Measurements from ENCODE around the gene CACNG4. TPM values are rescaled to one million over a fixed set of nuclear protein-coding genes. Genes with fewer than 3 reads are reported as not detected.

CACNG4 gene
- total RNA-seq, 1 donor from 2014 or later = not detected

- Histone ChIP-seq H3K4me3 (ENCODE audit: low read depth, low read length) (no peak overlapping the region), H3K27me3 (ENCODE audit: control insufficient read depth, insufficient read depth, low read length) (no peaks in the 10 kb centered on the region), H3K36me3 (ENCODE audit: control insufficient read depth, insufficient read depth, low read length) (no peaks in the 10 kb centered on the region)
- TF ChIP-seq, protein P1, sequence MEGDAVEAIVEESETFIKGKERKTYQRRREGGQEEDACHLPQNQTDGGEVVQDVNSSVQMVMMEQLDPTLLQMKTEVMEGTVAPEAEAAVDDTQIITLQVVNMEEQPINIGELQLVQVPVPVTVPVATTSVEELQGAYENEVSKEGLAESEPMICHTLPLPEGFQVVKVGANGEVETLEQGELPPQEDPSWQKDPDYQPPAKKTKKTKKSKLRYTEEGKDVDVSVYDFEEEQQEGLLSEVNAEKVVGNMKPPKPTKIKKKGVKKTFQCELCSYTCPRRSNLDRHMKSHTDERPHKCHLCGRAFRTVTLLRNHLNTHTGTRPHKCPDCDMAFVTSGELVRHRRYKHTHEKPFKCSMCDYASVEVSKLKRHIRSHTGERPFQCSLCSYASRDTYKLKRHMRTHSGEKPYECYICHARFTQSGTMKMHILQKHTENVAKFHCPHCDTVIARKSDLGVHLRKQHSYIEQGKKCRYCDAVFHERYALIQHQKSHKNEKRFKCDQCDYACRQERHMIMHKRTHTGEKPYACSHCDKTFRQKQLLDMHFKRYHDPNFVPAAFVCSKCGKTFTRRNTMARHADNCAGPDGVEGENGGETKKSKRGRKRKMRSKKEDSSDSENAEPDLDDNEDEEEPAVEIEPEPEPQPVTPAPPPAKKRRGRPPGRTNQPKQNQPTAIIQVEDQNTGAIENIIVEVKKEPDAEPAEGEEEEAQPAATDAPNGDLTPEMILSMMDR (IDR thresholded peaks at IDR 0.05; ENCODE audit: insufficient read depth, low read length, severe bottlenecking) = no peak
- DNase-seq (ENCODE audit: low read depth) = no peak
- no peak for FAIRE-seq
These were observed 24.9 kb upstream of the CACNG4 start for GRCh38 chr17:66939461-66940114.

DNA sequence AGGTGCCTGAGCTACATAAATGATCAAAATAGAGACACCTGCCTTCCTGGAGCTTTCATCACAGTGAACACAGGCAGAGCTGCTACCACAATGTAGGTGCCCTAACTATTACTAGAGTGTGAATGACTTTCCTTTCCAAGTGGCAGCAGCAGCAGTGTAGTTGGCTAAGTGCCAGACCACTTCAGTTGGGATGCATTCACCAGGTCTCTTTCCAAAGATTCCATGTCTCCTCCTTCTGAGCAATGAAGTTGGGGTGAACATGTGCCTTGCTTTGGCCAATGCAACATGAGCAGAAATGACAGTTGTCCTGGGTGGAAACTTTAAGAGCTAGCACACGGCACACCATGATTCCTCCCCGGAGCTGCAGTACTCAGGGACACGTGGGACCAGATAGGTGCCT lies 23.3 kb upstream of the CACNG4 start:
- H3K27me3 ChIP-seq (ENCODE audit: control insufficient read depth, insufficient read depth, low read length) = no peaks in the 10 kb centered on the region
- DNase-seq (ENCODE audit: low read depth) (no peak), FAIRE-seq (no peak)
- TF ChIP-seq, protein P1 (IDR thresholded peaks at IDR 0.05; ENCODE audit: insufficient read depth, low read length, severe bottlenecking) = no peak
- no peak overlapping the region for H3K4me3 ChIP-seq (ENCODE audit: low read depth, low read length)
- no peaks in the 10 kb centered on the region for H3K36me3 ChIP-seq (ENCODE audit: control insufficient read depth, insufficient read depth, low read length)

- no peak for FAIRE-seq
These were observed 22.6 kb upstream of the CACNG4 start for GRCh38 chr17:66941773-66942450.

GRCh38 chr17:66942451-66943264 lies 21.8 kb upstream of the CACNG4 start:
- FAIRE-seq = no peak
- TF ChIP-seq, protein P1 (IDR thresholded peaks at IDR 0.05; ENCODE audit: insufficient read depth, low read length, severe bottlenecking) = no peak
- H3K27me3 ChIP-seq (ENCODE audit: control insufficient read depth, insufficient read depth, low read length) = no peaks in the 10 kb centered on the region
- H3K36me3 ChIP-seq (ENCODE audit: control insufficient read depth, insufficient read depth, low read length) = no peaks in the 10 kb centered on the region
- H3K4me3 ChIP-seq (ENCODE audit: low read depth, low read length) = no peak overlapping the region
- DNase-seq (ENCODE audit: low read depth) = no peak

More at GRCh38 chr17:66941773-66942450, 22.6 kb upstream of the CACNG4 start:
- TF ChIP-seq, protein P1 (IDR thresholded peaks at IDR 0.05; ENCODE audit: insufficient read depth, low read length, severe bottlenecking) = no peak
- Histone ChIP-seq H3K27me3 (ENCODE audit: control insufficient read depth, insufficient read depth, low read length) (no peaks in the 10 kb centered on the region), H3K36me3 (ENCODE audit: control insufficient read depth, insufficient read depth, low read length) (no peaks in the 10 kb centered on the region), H3K4me3 (ENCODE audit: low read depth, low read length) (no peak overlapping the region)
- DNase-seq (ENCODE audit: low read depth) = no peak

DNA sequence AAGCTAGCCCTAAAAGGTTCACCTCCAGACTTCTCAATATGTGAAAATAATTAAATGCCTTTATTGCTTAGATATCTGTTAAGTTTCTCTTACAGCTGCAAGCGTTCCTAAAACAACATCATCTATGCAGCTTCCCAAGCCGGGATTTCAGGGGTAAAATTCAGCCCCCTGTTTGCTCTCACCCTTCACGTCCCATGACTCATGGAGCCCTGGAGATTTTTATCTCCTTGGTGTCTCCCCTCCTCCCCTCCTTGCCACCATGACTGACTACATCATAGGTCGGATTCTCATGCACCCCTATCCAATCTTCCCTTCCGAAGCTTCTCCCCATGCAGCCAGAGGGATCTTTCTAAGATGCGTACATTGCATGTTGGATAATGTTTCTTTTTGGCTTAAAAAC lies 21.0 kb upstream of the CACNG4 start:
- TF ChIP-seq, protein P1 (IDR thresholded peaks at IDR 0.05; ENCODE audit: insufficient read depth, low read length, severe bottlenecking) = no peak
- Histone ChIP-seq H3K4me3 (ENCODE audit: low read depth, low read length) (no peak overlapping the region), H3K27me3 (ENCODE audit: control insufficient read depth, insufficient read depth, low read length) (no peaks in the 10 kb centered on the region), H3K36me3 (ENCODE audit: control insufficient read depth, insufficient read depth, low read length) (no peaks in the 10 kb centered on the region)
- no peak for FAIRE-seq
- DNase-seq (ENCODE audit: low read depth) = no peak
